Activated CD8-positive, alpha-beta memory T cell treated with anti-CD3 and anti-CD28 coated beads for 4 hours (primary cell): ENCODE data around the gene SULT1B1.

ENCODE experiments used
- DNase-seq, 2 donors: peaks; one replicate each; pipeline ENCODE4 v3.0.0-alpha.2; 2020; ENCODE audit warnings: low read depth in 2 of 2

Gene SULT1B1

DNA sequence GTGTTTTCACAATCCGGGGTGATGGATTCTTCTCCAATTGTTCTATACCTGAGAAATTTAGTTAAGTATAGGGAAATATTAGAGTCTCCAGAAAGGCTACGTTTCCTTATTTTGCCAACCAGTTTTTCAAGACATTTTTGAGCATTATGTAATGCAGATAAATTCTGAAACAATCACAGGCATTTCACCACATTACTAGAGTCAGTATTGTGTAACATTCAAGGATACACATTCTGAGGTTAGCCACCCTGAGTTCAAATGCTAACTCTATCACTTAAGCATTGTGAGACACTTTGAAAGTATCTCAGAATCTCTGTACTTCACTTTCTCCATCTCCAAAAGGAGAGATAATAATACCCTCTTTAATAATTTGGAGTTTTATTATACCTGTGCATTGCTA, 10.6 kb downstream of the SULT1B1 start:
- DNase-seq = no peak

DNA sequence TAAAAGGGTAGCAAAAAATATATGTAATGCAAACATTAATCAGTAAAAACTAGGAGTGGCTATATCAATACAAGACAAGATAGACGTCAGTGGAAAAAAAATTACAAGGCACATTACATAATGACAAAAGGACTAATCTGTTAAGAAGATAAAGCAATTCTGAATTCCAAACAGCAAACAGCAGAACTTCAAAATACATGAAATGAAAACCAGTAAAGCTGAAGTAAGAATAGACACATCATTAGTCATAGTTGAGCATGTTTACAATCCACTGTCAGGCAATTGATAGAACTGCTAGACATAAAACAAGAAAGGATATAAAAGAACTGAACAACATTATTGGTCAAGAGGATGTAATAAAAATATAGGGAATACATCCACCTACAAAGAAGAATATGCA, 12.2 kb downstream of the SULT1B1 start:
- no peak for DNase-seq

DNA sequence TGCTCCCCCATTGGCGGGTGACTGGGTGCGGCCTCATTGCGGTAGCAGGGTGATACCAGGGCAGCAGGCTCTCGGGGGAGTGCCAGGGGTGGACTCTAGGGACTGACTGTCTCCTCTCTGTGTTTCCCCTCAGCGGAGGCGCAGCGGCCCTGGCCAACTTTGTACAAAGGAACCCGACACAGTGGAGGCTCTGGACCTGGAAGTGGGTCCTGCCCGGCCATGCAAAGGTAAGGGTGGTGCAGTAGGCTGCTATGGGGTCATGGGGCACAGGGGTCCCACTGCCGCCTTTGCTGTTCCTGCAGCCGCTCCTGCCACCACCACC, 16.3 kb downstream of the SULT1B1 start:
- no peak for DNase-seq

DNA sequence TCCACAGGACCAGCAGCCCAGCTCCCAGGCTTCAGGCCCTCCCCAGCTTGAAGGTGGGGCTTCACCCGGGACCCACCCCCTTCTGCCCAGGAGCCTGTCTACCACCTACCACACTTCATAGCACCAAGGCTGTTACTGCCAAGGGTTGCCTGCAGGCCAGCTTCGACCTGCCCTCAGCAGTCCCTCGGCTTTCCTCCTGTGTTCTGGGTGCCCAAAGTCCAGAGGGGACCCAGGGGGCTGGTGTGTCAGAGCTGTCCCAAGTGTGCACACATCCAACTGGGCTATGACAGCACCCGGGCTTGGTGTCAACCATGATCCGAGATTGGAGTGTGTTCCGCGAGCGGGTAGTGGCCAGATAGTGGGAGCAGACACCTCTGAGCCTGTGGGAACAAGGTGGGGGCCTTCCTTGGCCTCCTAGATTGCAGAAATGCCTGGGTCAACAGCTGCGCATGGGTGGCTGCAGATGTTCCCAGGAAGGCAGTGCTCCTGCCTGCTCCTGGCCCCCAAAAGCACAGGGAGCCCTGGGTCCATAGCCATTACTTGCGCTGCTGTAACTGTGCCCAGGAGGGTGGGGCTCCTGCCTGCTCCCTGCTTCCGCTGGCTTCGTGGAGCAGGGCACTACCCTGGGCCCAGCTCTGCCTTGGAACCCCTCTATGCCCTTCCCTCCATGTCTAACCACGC, 16.8 kb downstream of the SULT1B1 start:
- no peak for DNase-seq

DNA sequence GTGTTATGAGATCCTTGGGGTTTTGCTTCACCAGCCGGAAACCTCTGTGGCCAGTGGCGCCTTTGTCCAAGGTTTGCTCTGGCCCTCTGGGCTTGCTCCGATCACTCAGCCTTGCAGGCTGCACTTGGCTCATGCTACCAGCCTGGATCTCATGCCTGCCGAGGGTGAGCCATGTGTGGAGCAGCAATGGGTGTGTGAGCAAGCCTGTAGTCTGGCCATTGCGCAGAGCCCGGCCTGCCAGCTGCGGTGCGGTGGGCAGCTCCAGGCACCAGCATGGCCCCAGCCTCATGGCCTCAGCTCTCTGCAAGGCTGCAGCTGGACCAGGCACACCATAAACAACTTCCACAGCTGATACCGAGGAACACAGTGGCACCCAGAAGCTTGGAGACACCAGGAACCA, 17.8 kb downstream of the SULT1B1 start:
- DNase-seq = no peak

DNA sequence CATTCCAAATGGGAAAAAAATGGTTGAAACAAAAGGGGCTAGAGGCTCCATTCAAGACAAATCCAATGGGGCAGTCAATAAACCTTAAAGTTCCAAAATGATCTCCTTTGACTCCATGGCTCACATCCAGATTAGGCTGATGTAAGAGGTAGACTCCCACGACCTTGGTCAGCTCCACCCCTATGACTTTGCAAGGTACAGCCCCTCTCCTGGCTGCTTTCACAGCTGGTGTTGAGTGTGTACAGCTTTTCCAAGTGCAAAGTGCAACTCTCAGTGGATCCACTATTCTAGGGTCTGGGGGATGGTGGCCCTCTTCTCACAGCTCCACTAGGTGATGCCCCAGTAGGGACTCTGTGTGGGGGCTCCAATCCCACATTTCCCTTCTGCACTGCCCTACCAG, 21.5 kb downstream of the SULT1B1 start:
- DNase-seq = no peak

DNA sequence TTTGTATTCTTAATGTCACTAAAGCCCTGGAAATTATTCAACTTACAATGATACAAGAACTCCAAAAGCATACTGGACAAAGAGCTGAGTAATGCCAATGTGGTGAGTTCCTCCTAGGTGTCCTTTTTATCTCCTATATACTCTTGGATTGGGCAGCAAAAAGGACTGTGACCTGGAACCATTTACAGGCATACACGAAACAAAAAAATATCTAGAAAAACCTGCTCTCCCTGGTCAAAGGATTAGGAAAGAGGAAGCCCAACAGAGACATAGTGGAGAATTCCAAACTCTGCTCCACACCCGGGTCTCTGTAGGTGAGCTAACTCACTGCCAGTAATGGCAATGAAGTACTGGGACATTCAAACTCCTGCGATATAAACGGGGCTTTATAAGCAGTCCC, 25.3 kb downstream of the SULT1B1 start:
- DNase-seq = no peak

DNA sequence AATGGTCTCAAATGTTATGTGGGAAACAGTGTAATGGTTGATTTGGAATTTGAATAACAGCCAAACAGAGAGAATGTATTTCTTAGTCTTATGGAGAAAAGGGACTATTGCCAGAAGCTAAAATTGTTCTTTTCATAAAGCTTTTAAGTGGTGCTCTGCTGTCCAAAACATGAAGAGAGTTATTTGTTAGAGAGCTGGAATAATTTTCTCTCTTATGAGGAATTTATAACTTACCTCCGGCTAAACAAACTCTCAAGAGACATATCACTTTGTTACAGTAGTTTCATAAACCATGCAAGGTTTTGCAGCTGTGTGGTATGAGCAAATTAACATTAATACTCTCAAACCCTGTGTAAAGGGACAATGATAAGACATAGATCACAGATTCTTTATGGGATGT, 28.6 kb downstream of the SULT1B1 start:
- DNase-seq = no peak

DNA sequence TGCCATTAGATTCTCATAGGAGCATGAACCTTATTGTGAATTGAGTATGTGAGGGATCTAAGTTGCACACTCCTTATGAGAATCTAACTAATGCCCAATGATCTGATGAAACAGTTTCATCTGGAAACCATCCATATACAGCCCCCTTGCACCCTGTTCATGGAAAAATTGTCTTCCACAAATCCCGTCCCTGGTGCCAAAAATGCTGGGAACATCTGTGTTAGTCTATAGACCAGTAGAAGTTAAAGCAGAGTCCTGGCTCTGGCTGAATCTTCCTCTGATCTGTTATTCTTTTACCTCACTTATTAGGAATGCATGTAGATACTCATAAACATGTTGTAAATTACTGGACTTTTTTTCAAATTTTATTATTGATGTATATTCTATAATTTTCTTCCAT, 29.2 kb downstream of the SULT1B1 start:
- DNase-seq = no peak

DNA sequence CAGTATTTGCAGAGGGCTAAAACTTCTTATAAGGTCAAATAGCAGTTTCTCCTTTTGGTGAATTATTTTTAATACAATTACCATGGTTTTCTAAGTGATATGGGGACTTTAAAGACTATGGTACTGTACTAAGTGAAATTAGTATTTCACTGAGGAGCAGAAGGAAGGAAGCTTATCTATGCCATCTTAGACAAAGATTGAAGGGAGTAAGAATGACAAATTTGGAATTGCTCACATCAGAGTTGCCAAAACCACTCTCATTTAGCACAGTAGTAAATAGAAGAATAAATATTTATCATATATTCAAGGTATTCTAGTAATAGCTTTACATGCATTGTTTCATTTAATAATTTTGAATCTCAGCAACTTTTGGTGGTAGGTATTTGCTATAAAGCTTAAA, 30.4 kb downstream of the SULT1B1 start:
- no peak for DNase-seq

DNA sequence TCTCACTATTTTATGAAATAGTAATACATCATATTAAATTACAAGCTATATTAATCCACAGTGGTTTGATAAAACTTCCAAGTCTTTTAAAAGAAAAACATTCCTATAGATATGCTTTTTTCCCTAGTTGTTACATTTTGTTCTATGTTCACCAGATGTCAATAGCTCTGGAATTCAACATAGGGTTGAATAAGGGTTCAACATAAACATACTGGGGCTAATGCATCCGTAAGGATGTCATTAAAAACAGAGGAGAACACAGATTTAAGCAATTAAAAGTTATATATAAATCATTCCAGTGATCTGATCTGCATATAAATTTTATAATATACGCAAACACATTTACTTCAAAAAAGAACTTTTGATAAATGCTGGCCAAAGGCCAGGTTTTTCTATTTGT, 32.5 kb downstream of the SULT1B1 start:
- no peak for DNase-seq

DNA sequence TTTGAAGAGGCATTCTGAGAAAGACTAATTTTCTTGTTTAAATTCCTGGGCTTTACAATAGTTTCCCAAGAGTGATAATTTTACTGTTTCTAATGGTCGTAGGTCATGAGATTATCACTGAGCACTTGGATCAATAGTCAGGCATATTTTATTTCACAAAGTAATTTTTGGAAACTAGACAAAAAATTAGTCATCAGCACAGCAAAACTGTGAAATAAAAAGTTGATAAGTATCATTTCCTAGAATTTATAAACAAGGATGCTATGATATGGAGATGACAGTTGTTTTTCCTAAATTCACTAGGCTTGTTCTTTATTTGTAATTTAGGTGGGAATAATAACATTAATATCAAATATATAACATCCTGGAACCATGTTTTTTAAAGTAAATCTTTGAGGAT, 33.0 kb downstream of the SULT1B1 start:
- DNase-seq = no peak

DNA sequence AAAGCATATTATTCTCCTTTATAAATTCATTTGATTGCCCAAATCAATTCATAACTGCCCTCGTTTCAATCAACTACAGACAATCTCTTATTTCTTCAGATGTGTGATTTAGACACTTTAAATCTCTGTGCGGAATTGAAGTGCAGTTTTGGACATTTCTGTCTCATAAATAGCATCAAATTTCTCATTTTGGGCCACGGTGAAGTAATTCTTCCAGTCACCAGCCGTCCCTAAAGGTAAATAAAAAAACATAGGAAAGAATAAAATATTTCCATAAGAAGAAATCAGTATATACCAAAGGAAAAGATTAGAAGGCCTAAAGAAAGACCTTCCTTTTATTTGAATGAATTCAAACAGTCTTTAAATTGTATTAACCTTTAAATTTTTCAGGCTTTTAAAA, 33.4 kb downstream of the SULT1B1 start:
- no peak for DNase-seq

DNA sequence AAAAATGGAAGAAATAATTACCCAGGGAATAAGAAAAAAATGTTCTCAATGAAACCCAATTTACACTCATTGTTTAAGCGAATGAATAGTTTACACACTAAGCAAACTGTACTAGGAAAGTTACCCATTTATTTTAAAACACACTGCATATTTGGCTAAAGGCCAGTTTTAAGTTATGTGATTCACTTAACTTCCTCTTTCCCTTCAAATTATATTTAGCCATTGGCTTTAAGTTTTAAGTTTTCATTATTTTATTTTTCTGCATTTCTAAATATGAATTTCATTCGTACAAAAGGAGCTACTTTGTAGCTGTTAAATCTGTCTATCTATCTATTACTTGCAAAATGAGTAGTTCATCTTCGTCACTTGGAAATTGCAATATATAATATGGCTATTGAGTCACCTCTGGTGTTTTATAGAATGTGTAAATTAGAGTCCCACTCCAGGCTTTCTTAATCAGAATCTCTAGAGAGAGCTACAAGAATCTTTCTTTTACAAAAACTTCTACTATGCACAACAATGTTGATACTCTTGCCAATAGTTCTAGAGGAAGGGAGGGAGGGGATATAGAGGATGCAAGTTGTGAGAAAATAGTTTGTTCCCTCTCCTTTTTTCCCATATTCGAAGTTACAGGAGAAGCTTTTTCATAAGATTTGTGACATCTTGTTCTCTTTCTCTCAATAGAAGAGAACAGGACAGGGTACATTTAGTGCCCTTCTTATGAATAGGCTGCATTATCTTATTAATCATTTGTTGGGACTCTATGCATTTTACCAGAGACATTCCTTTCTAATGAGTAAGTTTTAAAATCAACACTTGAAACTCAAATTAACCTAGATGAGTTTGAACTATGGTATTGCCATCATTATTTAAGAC, 41.8 kb downstream of the SULT1B1 start:
- no peak for DNase-seq

DNA sequence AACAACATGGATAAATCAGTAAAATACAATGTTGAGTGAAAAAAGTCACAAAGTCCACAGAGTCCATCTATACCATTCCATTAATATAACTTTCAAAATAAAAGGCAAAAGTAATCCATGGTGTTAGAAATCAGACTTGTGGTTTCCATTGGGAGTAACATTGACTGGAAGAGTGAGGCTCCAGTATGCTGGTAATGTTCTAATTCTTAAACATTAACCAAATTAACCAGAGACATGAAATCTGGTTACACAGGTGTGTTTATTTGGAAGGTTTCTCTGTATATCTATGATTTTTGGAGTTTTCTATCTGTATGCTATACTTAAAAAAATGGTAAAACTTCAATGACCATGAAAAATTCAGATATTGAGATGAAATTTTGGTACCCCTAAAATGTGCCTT, 42.6 kb downstream of the SULT1B1 start:
- no peak for DNase-seq

DNA sequence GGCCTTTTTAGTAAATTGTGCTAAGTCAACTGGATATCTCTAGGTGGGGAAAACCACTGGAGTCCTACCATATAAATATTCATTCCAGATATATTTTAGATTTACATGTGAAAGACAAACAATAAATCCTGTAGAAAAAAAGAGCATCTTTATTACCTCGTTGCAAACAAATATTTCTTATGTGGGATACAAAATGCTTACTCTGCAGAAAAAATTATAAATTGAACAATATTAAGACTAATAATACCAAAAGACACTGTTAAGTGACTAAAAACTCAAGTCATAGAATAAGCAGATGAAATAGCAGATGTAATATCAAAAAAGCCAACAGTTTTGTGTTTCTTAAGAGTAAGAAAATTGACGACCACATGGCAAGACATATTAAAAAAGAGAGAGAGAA, 43.8 kb downstream of the SULT1B1 start:
- DNase-seq = no peak

DNA sequence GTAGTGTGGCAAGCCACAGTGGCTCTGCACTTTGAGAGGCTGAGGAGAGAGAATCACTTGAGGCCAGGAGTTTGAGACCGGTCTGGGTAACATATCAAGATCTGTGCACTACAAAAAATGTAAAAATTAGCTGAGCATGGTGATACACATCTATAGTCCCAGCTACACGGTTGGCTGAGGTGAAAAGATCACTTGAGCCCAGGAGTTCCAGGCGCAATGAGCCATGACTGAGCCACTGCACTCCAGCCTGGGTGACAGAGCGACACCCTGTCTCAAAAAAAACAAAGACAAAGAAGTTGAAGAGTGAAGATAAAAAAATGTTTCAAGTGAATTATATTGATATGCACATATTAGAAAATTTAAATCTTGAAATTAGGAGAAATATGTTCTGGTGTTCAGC, 46.3 kb downstream of the SULT1B1 start:
- no peak for DNase-seq

DNA sequence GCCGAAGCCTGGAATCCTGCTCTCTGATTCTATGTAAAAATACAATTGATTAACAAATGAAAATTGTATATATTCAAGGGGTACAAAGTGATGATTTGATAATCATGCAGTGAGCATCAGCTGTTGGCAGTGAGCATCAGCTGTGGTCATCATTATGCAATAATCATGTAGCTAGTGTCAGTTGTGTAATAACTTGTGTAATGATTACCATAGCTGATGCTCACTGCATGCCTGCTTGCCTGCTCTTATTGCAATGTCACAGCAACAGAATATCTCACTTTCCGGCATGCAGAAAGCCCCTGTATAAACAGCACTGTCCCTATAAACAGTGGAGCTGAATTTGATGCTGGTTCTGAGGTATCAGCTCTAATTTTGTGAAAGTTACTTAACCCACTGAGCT, 46.8 kb downstream of the SULT1B1 start:
- no peak for DNase-seq

DNA sequence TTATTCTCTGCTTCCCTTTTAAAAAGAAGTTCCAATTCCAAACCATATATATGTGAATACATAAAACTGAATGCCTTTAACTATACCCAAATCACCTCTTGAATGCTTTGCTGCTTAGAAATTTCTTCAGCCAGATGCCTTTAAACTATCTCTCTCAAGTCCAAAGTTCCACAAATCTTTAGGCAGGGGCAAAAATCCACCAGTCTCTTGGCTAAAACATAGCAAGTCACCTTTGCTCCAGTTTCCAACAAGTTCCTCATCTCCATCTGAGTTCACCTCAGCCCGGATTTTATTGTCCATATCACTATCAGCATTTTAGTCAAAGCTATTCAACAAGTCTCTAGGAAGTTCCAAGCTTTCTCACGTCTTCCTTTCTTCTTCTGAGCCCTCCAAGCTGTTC, 49.8 kb downstream of the SULT1B1 start:
- DNase-seq = no peak

DNA sequence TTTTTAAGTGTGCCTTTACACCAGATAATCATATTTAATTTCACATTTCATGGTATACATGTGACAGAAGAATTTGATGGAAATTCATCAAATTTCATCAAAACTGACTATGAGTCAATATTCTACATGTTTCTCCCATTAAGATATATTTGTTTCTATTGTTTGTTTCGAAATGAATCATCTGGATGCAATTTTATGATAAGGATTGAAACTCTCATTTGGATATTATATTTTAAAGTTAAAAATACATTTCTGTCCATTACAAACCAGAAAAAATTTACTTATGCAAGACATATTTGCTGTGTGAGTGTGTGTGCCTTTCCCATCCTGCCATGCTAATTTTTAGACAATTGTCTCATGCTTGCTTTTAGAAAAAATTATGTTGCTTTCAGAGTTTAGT, 52.2 kb downstream of the SULT1B1 start:
- DNase-seq = no peak

DNA sequence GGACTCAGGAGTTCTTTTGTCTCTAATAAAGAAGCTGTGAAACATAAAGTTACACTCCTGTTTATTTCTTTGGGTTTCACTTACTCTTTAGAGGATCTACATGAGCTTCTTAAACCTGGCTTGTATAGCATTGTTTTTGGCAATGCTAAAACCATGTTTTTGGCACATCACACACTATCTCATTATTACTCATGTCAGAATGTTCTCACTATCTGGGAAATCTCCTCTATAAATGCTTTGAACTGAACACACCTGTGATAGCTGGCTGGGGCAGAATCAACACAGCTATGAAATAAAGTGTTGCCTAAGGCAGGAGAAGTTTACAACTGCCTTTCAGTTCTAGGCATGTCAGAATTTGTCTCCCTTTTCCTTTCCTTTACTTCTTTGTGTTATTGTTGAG, 52.6 kb downstream of the SULT1B1 start:
- no peak for DNase-seq

DNA sequence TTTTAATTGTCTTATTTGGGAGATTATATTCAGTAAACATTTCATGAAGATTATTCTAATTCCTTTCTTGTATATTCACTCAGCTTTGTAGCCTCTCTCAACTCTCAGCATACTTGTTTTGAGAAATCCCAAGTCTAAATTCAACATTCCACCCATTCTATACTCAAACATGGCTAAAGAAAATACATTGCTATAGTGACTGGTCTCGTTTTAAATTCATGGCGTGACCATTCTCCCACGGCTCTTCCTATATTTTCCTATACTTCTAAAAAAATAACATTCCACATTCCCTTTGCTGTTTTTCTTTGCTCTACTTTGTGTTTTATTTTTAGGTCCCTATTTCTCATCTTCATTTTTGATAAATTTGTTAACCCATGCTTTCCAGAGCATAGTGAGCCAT, 58.2 kb downstream of the SULT1B1 start:
- DNase-seq = no peak

DNA sequence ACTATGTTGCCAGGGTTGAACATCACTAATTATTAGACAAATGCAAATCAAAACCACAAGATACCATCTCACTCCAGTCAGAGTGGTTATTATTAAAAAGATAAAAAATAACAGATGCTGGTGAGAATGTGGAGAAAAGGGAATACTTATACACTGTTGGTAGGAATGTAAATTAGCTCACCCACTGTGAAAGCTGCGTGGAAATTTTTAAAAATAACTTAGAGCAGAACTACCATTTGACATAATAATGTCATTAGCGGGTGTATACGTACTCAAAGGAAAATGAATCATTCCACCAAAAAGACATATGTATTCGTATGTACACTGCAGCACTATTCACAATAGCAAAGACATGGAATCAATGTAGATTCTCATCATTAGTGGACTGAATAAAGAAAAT, 58.7 kb downstream of the SULT1B1 start:
- no peak for DNase-seq
